ENCODE data around the gene ARRB2.

- TF ChIP-seq POLR2A (IDR thresholded peaks at IDR 0.05; ENCODE audit: low read length), result no peak
- no peak for TF ChIP-seq GATA1 (IDR thresholded peaks at IDR 0.05; ENCODE audit: low read depth, low read length)
Observed at GRCh38 chr17:4742133-4742532, 31.7 kb downstream of the ARRB2 start.
